ENCODE measurements around the gene FAAP20. TPM values are rescaled to one million over a fixed set of nuclear protein-coding genes. Genes with fewer than 3 reads are reported as not detected.

FAAP20 gene
- total RNA-seq, 1 experiment from 2014 or later: 114 TPM

GRCh38 chr1:2152954-2153353, 41.6 kb downstream of the FAAP20 start:
- H3K9me3 ChIP-seq (ENCODE audit: low read length): no peaks in the 10 kb centered on the region
- H3K9me2 ChIP-seq (replicated peaks; ENCODE audit: low read length): no peaks in the 10 kb centered on the region
- no peaks in the 10 kb centered on the region for H3K4me1 ChIP-seq (ENCODE audit: insufficient read depth, low read length)
- H3K9ac ChIP-seq (ENCODE audit: low read length): no peak overlapping the region
- no peaks in the 10 kb centered on the region for H4K20me1 ChIP-seq (ENCODE audit: low read length)
- no peaks in the 10 kb centered on the region for H3K27me3 ChIP-seq (ENCODE audit: low read length)
- H3K27ac ChIP-seq (ENCODE audit: low read length): no peak overlapping the region
- BruUV-seq (replicated peaks): no TSS peak
- DNase-seq (no peak), ATAC-seq (no peak)
- intact Hi-C loops (cut with micrococcal nuclease): no loop called here
- no peaks in the 10 kb centered on the region for H3K79me2 ChIP-seq (ENCODE audit: low read length)
- ChIA-PET POLR2A (ENCODE audit: unreplicated experiment) (no interaction called here), CTCF (no interaction called here)
- no peaks in the 10 kb centered on the region for H3F3A ChIP-seq (ENCODE audit: low read length, unreplicated experiment)
- H3K36me3 ChIP-seq (ENCODE audit: low read depth, low read length): peaks cover 14% of the 10 kb centered on the region
- TF ChIP-seq EZH2phosphoT487 (IDR thresholded peaks at IDR 0.05; ENCODE audit: borderline replicate concordance, low read length) (no peak), EZH2 (IDR thresholded peaks at IDR 0.05; ENCODE audit: low read length, unreplicated experiment) (no peak)
- TF ChIP-seq, protein P1, sequence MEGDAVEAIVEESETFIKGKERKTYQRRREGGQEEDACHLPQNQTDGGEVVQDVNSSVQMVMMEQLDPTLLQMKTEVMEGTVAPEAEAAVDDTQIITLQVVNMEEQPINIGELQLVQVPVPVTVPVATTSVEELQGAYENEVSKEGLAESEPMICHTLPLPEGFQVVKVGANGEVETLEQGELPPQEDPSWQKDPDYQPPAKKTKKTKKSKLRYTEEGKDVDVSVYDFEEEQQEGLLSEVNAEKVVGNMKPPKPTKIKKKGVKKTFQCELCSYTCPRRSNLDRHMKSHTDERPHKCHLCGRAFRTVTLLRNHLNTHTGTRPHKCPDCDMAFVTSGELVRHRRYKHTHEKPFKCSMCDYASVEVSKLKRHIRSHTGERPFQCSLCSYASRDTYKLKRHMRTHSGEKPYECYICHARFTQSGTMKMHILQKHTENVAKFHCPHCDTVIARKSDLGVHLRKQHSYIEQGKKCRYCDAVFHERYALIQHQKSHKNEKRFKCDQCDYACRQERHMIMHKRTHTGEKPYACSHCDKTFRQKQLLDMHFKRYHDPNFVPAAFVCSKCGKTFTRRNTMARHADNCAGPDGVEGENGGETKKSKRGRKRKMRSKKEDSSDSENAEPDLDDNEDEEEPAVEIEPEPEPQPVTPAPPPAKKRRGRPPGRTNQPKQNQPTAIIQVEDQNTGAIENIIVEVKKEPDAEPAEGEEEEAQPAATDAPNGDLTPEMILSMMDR (conservative IDR thresholded peaks at IDR 0.05; ENCODE audit: low read depth, low read length): no peak
- H3K4me3 ChIP-seq (ENCODE audit: low read length): no peak overlapping the region
- H2AFZ ChIP-seq (ENCODE audit: low read length): no peak overlapping the region
- H3K4me2 ChIP-seq (ENCODE audit: low read length): no peak overlapping the region

DNA sequence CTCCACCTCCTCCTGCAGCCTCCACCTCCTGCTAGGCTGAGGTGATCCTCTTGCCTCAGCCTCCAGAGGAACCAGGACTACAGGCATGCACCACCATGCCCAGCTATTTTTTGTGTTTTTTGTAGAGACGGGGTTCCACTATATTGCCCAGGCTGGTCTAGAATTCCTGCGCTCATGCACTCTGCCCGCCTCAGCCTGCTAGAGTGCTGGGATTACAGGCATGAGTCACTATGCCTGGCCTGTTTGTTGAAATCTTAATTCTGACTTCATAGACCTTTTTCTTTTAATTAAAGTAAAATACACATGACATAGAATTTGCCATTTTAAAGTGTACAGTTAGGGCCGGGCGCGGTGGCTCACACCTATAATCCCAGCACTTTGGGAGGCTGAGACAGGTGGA, 42.7 kb downstream of the FAAP20 start:
- ATAC-seq (no peak; the same call in 1 of the 2 replicates), DNase-seq (no peak)
- H2AFZ ChIP-seq (ENCODE audit: low read length): no peak overlapping the region
- no peaks in the 10 kb centered on the region for H3K79me2 ChIP-seq (ENCODE audit: low read length)
- H3K36me3 ChIP-seq (ENCODE audit: low read depth, low read length): peaks cover 17% of the 10 kb centered on the region
- no peaks in the 10 kb centered on the region for H3K9me3 ChIP-seq (ENCODE audit: low read length)
- intact Hi-C loops (cut with micrococcal nuclease): no loop called here
- CTCF ChIA-PET: no interaction called here
- no peaks in the 10 kb centered on the region for H3K4me1 ChIP-seq (ENCODE audit: insufficient read depth, low read length)
- POLR2A ChIA-PET (ENCODE audit: unreplicated experiment): no interaction called here
- no peak overlapping the region for H3K9ac ChIP-seq (ENCODE audit: low read length)
- H3K27me3 ChIP-seq (ENCODE audit: low read length): no peaks in the 10 kb centered on the region
- H3F3A ChIP-seq (ENCODE audit: low read length, unreplicated experiment): no peaks in the 10 kb centered on the region
- H4K20me1 ChIP-seq (ENCODE audit: low read length): no peaks in the 10 kb centered on the region
- no peak for TF ChIP-seq EZH2phosphoT487 (IDR thresholded peaks at IDR 0.05; ENCODE audit: borderline replicate concordance, low read length)
- TF ChIP-seq, protein P1 (conservative IDR thresholded peaks at IDR 0.05; ENCODE audit: low read depth, low read length): no peak
- no peak for TF ChIP-seq EZH2 (IDR thresholded peaks at IDR 0.05; ENCODE audit: low read length, unreplicated experiment)
- BruUV-seq (replicated peaks): no TSS peak
- H3K9me2 ChIP-seq (replicated peaks; ENCODE audit: low read length): no peaks in the 10 kb centered on the region
- H3K27ac ChIP-seq (ENCODE audit: low read length): no peak overlapping the region
- no peak overlapping the region for H3K4me2 ChIP-seq (ENCODE audit: low read length)
- no peak overlapping the region for H3K4me3 ChIP-seq (ENCODE audit: low read length)

GRCh38 chr1:2151252-2151651, 43.3 kb downstream of the FAAP20 start:
- H3K9me2 ChIP-seq (replicated peaks; ENCODE audit: low read length): no peaks in the 10 kb centered on the region
- H3K79me2 ChIP-seq (ENCODE audit: low read length): no peaks in the 10 kb centered on the region
- ChIA-PET CTCF (no interaction called here), POLR2A (ENCODE audit: unreplicated experiment) (interaction anchor here (0.6 kb wide), 1 partner anchor 38 kb away, joined by 5 read pairs; no protein-coding TSS in a partner anchor)
- H2AFZ ChIP-seq (ENCODE audit: low read length): no peak overlapping the region
- H3K4me2 ChIP-seq (ENCODE audit: low read length): no peak overlapping the region
- ATAC-seq (no peak; the same call in 1 of the 2 replicates), DNase-seq (no peak)
- TF ChIP-seq EZH2 (IDR thresholded peaks at IDR 0.05; ENCODE audit: low read length, unreplicated experiment) (no peak), EZH2phosphoT487 (IDR thresholded peaks at IDR 0.05; ENCODE audit: borderline replicate concordance, low read length) (no peak)
- TF ChIP-seq, protein P1 (conservative IDR thresholded peaks at IDR 0.05; ENCODE audit: low read depth, low read length): no peak
- H3F3A ChIP-seq (ENCODE audit: low read length, unreplicated experiment): no peaks in the 10 kb centered on the region
- no peak overlapping the region for H3K4me3 ChIP-seq (ENCODE audit: low read length)
- H3K27me3 ChIP-seq (ENCODE audit: low read length): no peaks in the 10 kb centered on the region
- H3K36me3 ChIP-seq (ENCODE audit: low read depth, low read length): peaks cover 23% of the 10 kb centered on the region
- no peak overlapping the region for H3K27ac ChIP-seq (ENCODE audit: low read length)
- no TSS peak for BruUV-seq (replicated peaks)
- H3K9me3 ChIP-seq (ENCODE audit: low read length): no peaks in the 10 kb centered on the region
- H3K9ac ChIP-seq (ENCODE audit: low read length): no peak overlapping the region
- no peaks in the 10 kb centered on the region for H4K20me1 ChIP-seq (ENCODE audit: low read length)
- no peaks in the 10 kb centered on the region for H3K4me1 ChIP-seq (ENCODE audit: insufficient read depth, low read length)
- intact Hi-C loops (cut with micrococcal nuclease): no loop called here

Measured in PC-3 (cell line).